Fibroblast of peridontal ligament (primary cell): Measurements from ENCODE around the gene LHX6.

ENCODE experiments used
- DNase-seq: peaks from one replicate; pipeline ENCODE4 v3.0.0-alpha.2; 2010; ENCODE audit errors: extremely low read depth

LHX6 gene

GRCh38 chr9:122228568-122229484 lies at the start of gene LHX6:
Gene LHX6 (minus strand): TSS chr9:122228957. CDS start chr9:122228740, 217 bp downstream.
- no peak for DNase-seq

GRCh38 chr9:122277285-122277897 lies 48.6 kb upstream of the LHX6 start:
- DNase-seq: no peak

- DNase-seq: no peak
These were observed 47.3 kb upstream of the LHX6 start for GRCh38 chr9:122276096-122276495.

GRCh38 chr9:122274055-122274454 lies 45.3 kb upstream of the LHX6 start:
- no peak for DNase-seq

GRCh38 chr9:122268041-122268814 lies 39.5 kb upstream of the LHX6 start:
- DNase-seq: no peak

GRCh38 chr9:122265149-122265915 lies 36.6 kb upstream of the LHX6 start:
- peak; percentile 50 for DNase-seq

- peak; percentile 88 for DNase-seq
These were observed 35.8 kb upstream of the LHX6 start, which contains the start of the genes MRRF and RBM18 for GRCh38 chr9:122264360-122265148. Gene MRRF (plus strand): TSS chr9:122264882. CDS start chr9:122270892, 6,010 bp downstream. Gene RBM18 (minus strand): TSS chr9:122264840. CDS start chr9:122261492, 3,348 bp downstream.

GRCh38 chr9:122263699-122264349 lies 35.1 kb upstream of the LHX6 start:
- no peak for DNase-seq

GRCh38 chr9:122262073-122262472 lies 33.3 kb upstream of the LHX6 start:
- DNase-seq: no peak

- peak; percentile 85 for DNase-seq
These were observed 32.7 kb upstream of the LHX6 start for GRCh38 chr9:122261469-122261881.

- DNase-seq: no peak
These were observed 30.2 kb upstream of the LHX6 start for GRCh38 chr9:122258886-122259415.

- no peak for DNase-seq
These were observed 27.4 kb upstream of the LHX6 start for GRCh38 chr9:122256206-122256605.

- DNase-seq: no peak
These were observed 26.0 kb upstream of the LHX6 start for GRCh38 chr9:122254761-122255160.

GRCh38 chr9:122252796-122253195 lies 24.0 kb upstream of the LHX6 start:
- no peak for DNase-seq

- no peak for DNase-seq
These were observed 22.6 kb upstream of the LHX6 start for GRCh38 chr9:122251351-122251750.

GRCh38 chr9:122248448-122248865 lies 19.7 kb upstream of the LHX6 start:
- DNase-seq: no peak

- no peak for DNase-seq
These were observed 17.9 kb upstream of the LHX6 start for GRCh38 chr9:122246666-122247065.

- no peak for DNase-seq
These were observed 15.6 kb upstream of the LHX6 start for GRCh38 chr9:122244349-122244748.

- DNase-seq: no peak
These were observed 11.0 kb upstream of the LHX6 start for GRCh38 chr9:122239722-122240121.

- DNase-seq: no peak
These were observed 7.9 kb upstream of the LHX6 start for GRCh38 chr9:122236681-122237080.
